K562 (cell line): ENCODE results near the gene GLIS1.

Source experiments
- GABPB1 ChIP-seq: sonication (generic); formaldehyde crosslinking; IDR thresholded peaks from 2 replicates; pipeline ENCODE4 v1.8.0; 2022; ENCODE audit warnings: mild to moderate bottlenecking, missing genetic modification reagents
- GTF2B ChIP-seq: IDR thresholded peaks from 2 replicates; pipeline ENCODE4 v1.6.1; 2011; ENCODE audit not compliant: insufficient read length; ENCODE audit errors: extremely low read depth
- PYGO2 ChIP-seq: fragments of 450-650 bp; IDR thresholded peaks from 2 replicates; pipeline ENCODE4 v1.6.1; 2016; ENCODE audit warnings: mild to moderate bottlenecking, missing genetic modification characterization, moderate library complexity, missing compliant biosample characterization
- TCF7L2 ChIP-seq: fragments of 150-350 bp; IDR thresholded peaks from 2 replicates; pipeline ENCODE4 v1.6.1; 2016; ENCODE audit warnings: low read depth, mild to moderate bottlenecking, low read length, moderate library complexity
- ZNF274 ChIP-seq: IDR thresholded peaks from 2 replicates; pipeline ENCODE4 v1.6.1; 2011; ENCODE audit warnings: low read depth, mild to moderate bottlenecking, low read length, moderate library complexity, borderline replicate concordance
- TF ChIP-seq, protein P1 (sequence below), 2 experiments: fragments of 450-650 bp; IDR thresholded peaks; 2 replicates each; pipeline ENCODE4 v1.6.1; 2016

- TF ChIP-seq GTF2B, result no peak
- TF ChIP-seq TCF7L2, result no peak
- TF ChIP-seq ZNF274, result no peak
- no peak for TF ChIP-seq PYGO2 (tag)
- no peak for TF ChIP-seq GABPB1 (CRISPR knock-in tag)
- TF ChIP-seq, protein P1, sequence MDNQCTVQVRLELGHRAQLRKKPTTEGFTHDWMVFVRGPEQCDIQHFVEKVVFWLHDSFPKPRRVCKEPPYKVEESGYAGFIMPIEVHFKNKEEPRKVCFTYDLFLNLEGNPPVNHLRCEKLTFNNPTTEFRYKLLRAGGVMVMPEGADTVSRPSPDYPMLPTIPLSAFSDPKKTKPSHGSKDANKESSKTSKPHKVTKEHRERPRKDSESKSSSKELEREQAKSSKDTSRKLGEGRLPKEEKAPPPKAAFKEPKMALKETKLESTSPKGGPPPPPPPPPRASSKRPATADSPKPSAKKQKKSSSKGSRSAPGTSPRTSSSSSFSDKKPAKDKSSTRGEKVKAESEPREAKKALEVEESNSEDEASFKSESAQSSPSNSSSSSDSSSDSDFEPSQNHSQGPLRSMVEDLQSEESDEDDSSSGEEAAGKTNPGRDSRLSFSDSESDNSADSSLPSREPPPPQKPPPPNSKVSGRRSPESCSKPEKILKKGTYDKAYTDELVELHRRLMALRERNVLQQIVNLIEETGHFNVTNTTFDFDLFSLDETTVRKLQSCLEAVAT (IDR thresholded peaks at IDR 0.05), result no peak
Observed at GRCh38 chr1:53639996-53640700, 98.8 kb downstream of the GLIS1 start.
